ENCODE measurements around the gene SLC35G3. TPM values are rescaled to one million over a fixed set of nuclear protein-coding genes. Genes with fewer than 3 reads are reported as not detected.

The SLC35G3 gene
- total RNA-seq, result not detected in 2 replicates

GRCh38 chr17:35194001-35194400, at the start of gene SLC35G3:
SLC35G3 (minus strand) TSS chr17:35194393; CDS start chr17:35194307, 86 bp downstream.

GRCh38 chr17:35242805-35243560, 48.8 kb upstream of the SLC35G3 start, which contains the start of gene SLFN5:
SLFN5 (plus strand) TSS chr17:35243072; CDS start chr17:35258691, 15,619 bp downstream.

GRCh38 chr17:35147375-35147905, 46.8 kb downstream of the SLC35G3 start, which contains the start of gene UNC45B:
UNC45B (plus strand) TSS chr17:35147817; CDS start chr17:35148264, 447 bp downstream.

Other genes with a start within 250 kb of the SLC35G3 start
- gene CCT6B, start 232.9 kb downstream of the SLC35G3 start, total RNA-seq, result 4.2 and 4.8 TPM in 2 replicates
- 11.0 and 14.1 TPM in 2 replicates for gene ZNF830, start 232.9 kb downstream of the SLC35G3 start, total RNA-seq
- gene LIG3, start 213.9 kb downstream of the SLC35G3 start, total RNA-seq, result 26.1 and 32.9 TPM in 2 replicates
- 13.7 and 19.1 TPM in 2 replicates for gene RFFL, start 130.7 kb downstream of the SLC35G3 start, total RNA-seq
- 10.4 and 14.1 TPM in 2 replicates for gene RAD51D, start 74.5 kb downstream of the SLC35G3 start, total RNA-seq
- gene FNDC8, start 72.8 kb downstream of the SLC35G3 start, total RNA-seq, result not detected in 2 replicates
- 11.1 and 15.2 TPM in 2 replicates for gene NLE1, start 52.1 kb downstream of the SLC35G3 start, total RNA-seq
- gene UNC45B, start 46.6 kb downstream of the SLC35G3 start, total RNA-seq, result not detected in 2 replicates
- gene SLFN5, start 48.7 kb upstream of the SLC35G3 start, total RNA-seq, result 63.5 and 74.9 TPM in 2 replicates
- 8.4 and 8.8 TPM in 2 replicates for gene SLFN11, start 179.2 kb upstream of the SLC35G3 start, total RNA-seq
- gene SLFN12, start 238.1 kb upstream of the SLC35G3 start, total RNA-seq, result 13.5 and 20.9 TPM in 2 replicates

Data from articular chondrocyte of knee joint (primary cell).